GM12801 (cell line): ENCODE results near the gene RUNX2.

Experiments
- TF ChIP-seq, protein P1 (sequence below): IDR thresholded peaks from one replicate; pipeline ENCODE4 v1.5.1; 2011; ENCODE audit warnings: control low read depth; ENCODE audit not compliant: insufficient read length; ENCODE audit errors: extremely low read depth

RUNX2 gene

DNA sequence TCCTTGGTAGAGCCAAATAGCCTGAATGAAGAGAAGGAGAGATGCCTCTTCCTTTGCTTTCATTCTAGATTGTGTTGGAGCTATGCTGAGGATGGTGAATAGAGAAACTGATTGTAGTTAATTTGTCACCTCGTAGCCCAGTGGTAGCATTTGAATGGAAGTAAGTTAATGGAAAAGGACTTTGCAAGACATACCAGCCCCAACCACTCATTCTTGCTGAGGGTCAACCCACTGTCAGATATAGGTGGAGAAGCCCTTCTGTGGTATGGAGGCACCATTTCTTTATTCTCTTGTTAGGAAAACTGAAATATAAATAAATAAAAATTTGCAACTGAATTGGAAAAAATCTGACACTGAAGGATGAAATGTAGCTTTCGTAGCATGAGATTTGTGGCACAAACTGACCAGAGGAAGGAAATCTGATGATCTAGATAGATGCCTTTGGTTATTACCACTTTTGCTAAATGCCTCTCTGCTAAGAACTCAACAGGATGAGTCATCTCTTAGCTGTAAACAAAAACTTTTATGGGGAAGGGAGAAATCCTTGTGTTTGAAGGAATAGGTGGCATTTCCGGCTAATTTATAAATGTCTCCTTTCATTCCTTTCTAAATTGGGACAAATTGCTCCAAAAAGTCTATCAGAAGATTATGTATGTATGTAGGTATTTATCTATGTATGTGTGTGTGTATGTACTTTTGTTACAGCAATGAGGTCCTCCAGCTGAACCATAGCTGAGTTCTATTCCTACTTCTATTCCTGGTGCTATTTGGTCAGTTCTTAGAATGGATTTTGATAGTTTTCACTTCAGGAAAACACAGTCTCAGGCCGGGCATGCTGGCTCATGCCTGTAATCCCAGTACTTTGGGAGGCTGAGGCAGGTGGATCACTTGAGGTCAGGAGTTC lies 126.1 kb downstream of the RUNX2 start:
- TF ChIP-seq, protein P1, sequence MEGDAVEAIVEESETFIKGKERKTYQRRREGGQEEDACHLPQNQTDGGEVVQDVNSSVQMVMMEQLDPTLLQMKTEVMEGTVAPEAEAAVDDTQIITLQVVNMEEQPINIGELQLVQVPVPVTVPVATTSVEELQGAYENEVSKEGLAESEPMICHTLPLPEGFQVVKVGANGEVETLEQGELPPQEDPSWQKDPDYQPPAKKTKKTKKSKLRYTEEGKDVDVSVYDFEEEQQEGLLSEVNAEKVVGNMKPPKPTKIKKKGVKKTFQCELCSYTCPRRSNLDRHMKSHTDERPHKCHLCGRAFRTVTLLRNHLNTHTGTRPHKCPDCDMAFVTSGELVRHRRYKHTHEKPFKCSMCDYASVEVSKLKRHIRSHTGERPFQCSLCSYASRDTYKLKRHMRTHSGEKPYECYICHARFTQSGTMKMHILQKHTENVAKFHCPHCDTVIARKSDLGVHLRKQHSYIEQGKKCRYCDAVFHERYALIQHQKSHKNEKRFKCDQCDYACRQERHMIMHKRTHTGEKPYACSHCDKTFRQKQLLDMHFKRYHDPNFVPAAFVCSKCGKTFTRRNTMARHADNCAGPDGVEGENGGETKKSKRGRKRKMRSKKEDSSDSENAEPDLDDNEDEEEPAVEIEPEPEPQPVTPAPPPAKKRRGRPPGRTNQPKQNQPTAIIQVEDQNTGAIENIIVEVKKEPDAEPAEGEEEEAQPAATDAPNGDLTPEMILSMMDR = no peak

DNA sequence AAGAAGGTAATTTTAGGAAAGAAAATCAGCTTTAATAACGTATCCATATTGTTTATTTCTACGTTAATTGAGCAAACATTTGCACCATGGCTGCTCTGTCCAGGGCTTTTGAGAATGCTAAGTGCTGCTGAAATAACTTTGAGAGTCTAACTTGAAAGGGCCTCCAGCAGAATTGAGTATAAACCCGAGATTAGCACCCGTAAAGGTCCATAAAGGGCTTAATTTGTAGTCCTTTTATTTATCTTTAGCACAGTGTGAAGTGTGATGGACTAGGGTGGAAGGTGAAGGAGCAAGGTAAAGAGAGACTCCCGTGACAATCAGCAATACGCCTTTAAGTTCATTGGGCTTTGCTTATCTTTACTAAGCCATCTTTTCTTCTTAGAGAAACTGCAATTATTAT lies 127.3 kb downstream of the RUNX2 start:
- TF ChIP-seq, protein P1 = no peak

DNA sequence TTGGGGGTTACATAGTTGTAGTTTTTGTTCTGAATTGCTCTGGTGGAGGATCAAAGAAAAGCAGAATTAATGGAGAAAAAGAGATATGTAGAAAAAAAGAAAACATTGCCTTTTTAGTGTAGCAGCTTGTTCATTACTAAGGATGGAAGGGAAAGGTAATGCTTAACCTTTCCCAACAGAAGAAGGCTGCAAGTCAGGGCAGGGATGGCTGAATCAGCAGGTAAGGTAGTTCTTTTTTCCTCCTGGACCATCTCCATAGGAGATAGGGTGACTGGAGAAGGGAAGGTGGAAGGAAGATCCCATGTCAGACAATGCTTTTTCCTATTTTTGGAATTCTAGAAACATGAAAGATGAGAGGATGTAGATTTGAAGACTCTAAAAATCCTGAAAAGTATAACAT lies 129.0 kb downstream of the RUNX2 start:
- TF ChIP-seq, protein P1 = no peak

GRCh38 chr6:45458672-45459071 lies 130.5 kb downstream of the RUNX2 start:
- TF ChIP-seq, protein P1 = no peak

- TF ChIP-seq, protein P1 = no peak
Observed at GRCh38 chr6:45460166-45460565, 132.0 kb downstream of the RUNX2 start.

DNA sequence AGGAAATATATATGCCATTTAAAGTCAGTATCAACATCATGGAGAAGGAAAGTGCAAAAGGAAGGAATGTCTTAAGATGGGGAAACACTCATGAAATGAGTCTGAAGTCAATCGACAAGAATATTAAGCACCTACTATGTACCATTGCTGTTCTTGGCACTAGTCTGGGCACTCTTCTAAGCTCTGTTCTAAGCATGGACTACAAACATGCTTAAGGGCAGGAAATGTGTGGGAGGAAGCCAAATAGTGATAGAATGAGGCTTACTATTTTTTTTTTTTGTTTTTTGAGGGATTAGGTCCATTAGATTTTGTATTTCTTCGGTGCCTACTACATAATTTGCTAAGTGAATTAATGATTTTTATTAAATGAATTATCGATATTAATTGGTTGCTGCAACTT lies 133.4 kb downstream of the RUNX2 start:
- TF ChIP-seq, protein P1 = no peak

DNA sequence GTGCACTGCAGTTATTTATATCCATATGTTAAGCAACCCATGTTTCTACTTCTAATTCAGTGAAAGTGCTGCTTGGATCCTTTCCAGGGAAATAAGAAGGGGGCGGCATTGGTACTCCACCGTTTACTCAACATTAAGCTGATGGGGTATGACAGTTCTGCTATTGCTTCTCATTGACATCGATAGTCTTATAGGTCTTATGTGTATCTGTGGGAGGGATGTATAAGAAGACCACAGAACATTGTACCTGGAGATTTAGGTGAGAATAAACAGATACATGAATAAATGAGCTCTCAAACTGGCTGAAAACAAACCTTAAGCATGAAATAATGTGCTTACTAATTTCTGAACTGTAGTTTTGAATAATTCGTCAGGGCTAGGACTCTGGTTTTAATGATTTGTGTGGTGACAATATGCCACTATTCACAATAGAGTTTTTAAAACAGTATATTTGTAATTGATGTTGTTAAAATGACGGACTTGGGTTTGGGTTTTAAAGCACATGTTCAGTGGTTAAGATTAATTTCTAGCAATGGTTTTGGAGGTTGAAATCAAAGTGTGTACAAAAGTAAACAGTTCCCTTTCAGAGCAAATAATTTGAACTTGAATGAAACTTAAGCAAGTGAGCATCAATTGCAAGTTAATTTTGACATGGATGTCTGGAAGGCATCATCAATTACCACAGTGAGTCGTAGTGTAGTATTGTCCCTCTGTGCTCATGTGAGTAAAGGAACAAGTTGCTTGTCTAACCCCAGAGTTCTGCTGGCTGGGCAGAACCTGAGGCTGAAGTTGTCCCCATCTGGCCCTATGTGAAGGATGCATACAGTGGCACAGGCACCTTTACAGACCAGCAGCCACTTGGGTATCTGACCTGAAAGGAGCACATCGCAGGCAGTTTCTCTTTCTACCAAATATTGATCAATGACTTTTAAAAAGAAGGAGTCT lies 134.3 kb downstream of the RUNX2 start:
- TF ChIP-seq, protein P1 = no peak
